C4-2B (cell line): ENCODE data around the gene KNCN.

Source experiments
- CTCF ChIP-seq: fragments of 450-650 bp; conservative IDR thresholded peaks from 2 replicates; pipeline ENCODE4 v1.5.1; 2017; ENCODE audit warnings: mild to moderate bottlenecking
- ZFX ChIP-seq: fragments of 450-650 bp; IDR thresholded peaks from 2 replicates; pipeline ENCODE4 v1.6.1; 2017

GRCh38 chr1:46517932-46518498, 33.4 kb downstream of the KNCN start:
- no peak for TF ChIP-seq CTCF
- no peak for TF ChIP-seq ZFX
